OCI-LY3 (cell line): ENCODE results near the gene DCUN1D3.

Experiments used
- CTCF ChIP-seq: fragments of 200-600, 300-600 bp; sonication (generic); IDR thresholded peaks from 2 replicates; pipeline ENCODE4 v1.5.1; 2014; ENCODE audit warnings: antibody characterized with exemption, low read length, low read depth
- EZH2phosphoT487 ChIP-seq: fragments of 200-600 bp; shearing (Covaris generic); IDR thresholded peaks from 2 replicates; pipeline ENCODE4 v1.6.1; 2018; ENCODE audit warnings: antibody characterized with exemption, mixed run types, low read depth

- TF ChIP-seq EZH2phosphoT487 (no peak), CTCF (no peak)
Measured at GRCh38 chr16:20928774-20929411, 28.7 kb upstream of the DCUN1D3 start.
